Endothelial cell (in vitro differentiated cells): ENCODE results near the gene PLCXD1. TPM values are rescaled to one million over a fixed set of nuclear protein-coding genes. Genes with fewer than 3 reads are reported as not detected.

ENCODE experiments used
- DNase-seq: peaks from one replicate; pipeline ENCODE4 v3.0.0; 2021; ENCODE audit warnings: low spot score
- H3K27ac Mint-ChIP-seq: one replicate; pipeline ENCODE4 v1.8.0; 2021; ENCODE audit warnings: mixed read lengths, inconsistent platforms; ENCODE audit not compliant: unreplicated experiment
- H3K27me3 Mint-ChIP-seq: one replicate; pipeline ENCODE4 v1.8.0; 2021; ENCODE audit warnings: mild to moderate bottlenecking, moderate library complexity, mixed read lengths, inconsistent platforms; ENCODE audit not compliant: unreplicated experiment
- H3K36me3 Mint-ChIP-seq: one replicate; pipeline ENCODE4 v1.8.0; 2021; ENCODE audit warnings: mild to moderate bottlenecking, low read depth, mixed read lengths, inconsistent platforms; ENCODE audit not compliant: unreplicated experiment
- H3K4me1 Mint-ChIP-seq: one replicate; pipeline ENCODE4 v1.8.0; 2021; ENCODE audit warnings: mild to moderate bottlenecking, mixed read lengths, inconsistent platforms; ENCODE audit not compliant: unreplicated experiment
- H3K4me3 Mint-ChIP-seq: one replicate; pipeline ENCODE4 v1.8.0; 2021; ENCODE audit warnings: mild to moderate bottlenecking, mixed read lengths, inconsistent platforms; ENCODE audit not compliant: unreplicated experiment
- H3K9me3 Mint-ChIP-seq: one replicate; pipeline ENCODE4 v1.8.0; 2021; ENCODE audit warnings: mixed read lengths, inconsistent platforms; ENCODE audit not compliant: unreplicated experiment
- total RNA-seq: library from RNA; stranded (reverse); fragmentation: NEBNext Ultra II Directional; extraction: Animal tissue kit (Norgen Biotek cat#: 25700); gene quantifications from one replicate; pipeline ENCODE4 v1.2.1, GENCODE V29; 2021; ENCODE audit not compliant: unreplicated experiment
- TF ChIP-seq, protein P1 (sequence below): fragments of 200-600 bp; sonication (generic); IDR thresholded peaks from one replicate; pipeline ENCODE4 v1.5.0; 2021; ENCODE audit warnings: antibody characterized with exemption; ENCODE audit not compliant: unreplicated experiment

The PLCXD1 gene
- total RNA-seq, 1 donor from 2014 or later = 21.7 TPM

DNA sequence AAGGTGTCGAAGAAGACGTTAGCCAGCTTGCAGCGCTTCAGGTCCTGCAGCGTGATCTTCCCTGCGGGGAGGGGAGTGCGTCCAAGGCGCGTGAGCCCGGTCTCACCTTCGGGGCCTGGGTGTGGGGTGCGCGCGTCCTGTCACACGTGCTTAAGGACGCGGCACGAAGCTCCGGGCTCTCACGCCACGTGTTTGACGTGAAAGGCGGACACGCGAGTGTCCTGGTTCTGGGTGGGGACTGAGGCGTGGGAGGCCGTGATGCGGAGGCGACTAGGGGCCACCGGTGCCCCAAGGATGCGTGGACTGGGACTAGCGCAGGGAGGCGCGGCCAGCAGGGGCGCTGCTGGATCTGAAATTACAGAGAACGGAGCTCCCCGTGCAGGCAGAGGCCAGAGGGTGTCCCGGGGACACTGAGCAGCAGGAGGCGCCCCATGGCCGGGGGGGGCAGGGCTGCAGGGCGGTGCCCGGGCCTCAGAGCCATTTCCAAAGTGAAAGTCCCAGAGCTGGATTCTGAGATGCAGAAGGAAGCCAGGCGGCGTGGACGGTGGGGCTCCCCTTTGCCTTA, 57.7 kb downstream of the PLCXD1 start:
- DNase-seq = no peak
- H3K9me3 Mint-ChIP-seq = peaks cover 4% of the 10 kb centered on the region
- H3K36me3 Mint-ChIP-seq = peaks cover 27% of the 10 kb centered on the region
- peaks cover 7% of the 10 kb centered on the region for H3K4me1 Mint-ChIP-seq
- peaks cover 22% of the 10 kb centered on the region for H3K27me3 Mint-ChIP-seq
- TF ChIP-seq, protein P1, sequence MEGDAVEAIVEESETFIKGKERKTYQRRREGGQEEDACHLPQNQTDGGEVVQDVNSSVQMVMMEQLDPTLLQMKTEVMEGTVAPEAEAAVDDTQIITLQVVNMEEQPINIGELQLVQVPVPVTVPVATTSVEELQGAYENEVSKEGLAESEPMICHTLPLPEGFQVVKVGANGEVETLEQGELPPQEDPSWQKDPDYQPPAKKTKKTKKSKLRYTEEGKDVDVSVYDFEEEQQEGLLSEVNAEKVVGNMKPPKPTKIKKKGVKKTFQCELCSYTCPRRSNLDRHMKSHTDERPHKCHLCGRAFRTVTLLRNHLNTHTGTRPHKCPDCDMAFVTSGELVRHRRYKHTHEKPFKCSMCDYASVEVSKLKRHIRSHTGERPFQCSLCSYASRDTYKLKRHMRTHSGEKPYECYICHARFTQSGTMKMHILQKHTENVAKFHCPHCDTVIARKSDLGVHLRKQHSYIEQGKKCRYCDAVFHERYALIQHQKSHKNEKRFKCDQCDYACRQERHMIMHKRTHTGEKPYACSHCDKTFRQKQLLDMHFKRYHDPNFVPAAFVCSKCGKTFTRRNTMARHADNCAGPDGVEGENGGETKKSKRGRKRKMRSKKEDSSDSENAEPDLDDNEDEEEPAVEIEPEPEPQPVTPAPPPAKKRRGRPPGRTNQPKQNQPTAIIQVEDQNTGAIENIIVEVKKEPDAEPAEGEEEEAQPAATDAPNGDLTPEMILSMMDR = no peak
- H3K27ac Mint-ChIP-seq = no peak overlapping the region
- H3K4me3 Mint-ChIP-seq = no peak overlapping the region

DNA sequence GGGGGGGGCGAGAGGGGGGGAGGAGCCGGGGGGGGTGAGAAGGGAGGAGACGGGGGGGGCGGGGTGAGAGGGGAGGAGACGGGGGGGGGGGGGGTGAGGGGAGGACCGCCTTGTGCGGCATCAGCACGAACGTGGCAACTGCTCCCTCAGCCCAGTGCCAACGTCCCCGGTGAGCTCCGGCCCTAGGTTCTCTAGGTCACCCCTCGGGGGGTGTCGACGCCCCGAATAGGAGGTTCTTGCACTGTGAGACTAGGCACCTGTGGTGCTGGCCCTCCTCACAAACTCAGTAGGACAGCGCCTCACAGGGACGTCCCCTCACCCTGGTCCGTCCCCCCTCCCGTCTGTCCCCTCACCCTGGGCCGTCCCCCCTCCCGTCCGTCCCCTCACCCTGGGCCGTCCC, 58.9 kb downstream of the PLCXD1 start:
- peaks cover 22% of the 10 kb centered on the region for H3K27me3 Mint-ChIP-seq
- H3K36me3 Mint-ChIP-seq = peaks cover 27% of the 10 kb centered on the region
- peaks cover 7% of the 10 kb centered on the region for H3K4me1 Mint-ChIP-seq
- TF ChIP-seq, protein P1 = no peak
- H3K27ac Mint-ChIP-seq = no peak overlapping the region
- peaks cover 4% of the 10 kb centered on the region for H3K9me3 Mint-ChIP-seq
- DNase-seq = no peak
- no peak overlapping the region for H3K4me3 Mint-ChIP-seq

DNA sequence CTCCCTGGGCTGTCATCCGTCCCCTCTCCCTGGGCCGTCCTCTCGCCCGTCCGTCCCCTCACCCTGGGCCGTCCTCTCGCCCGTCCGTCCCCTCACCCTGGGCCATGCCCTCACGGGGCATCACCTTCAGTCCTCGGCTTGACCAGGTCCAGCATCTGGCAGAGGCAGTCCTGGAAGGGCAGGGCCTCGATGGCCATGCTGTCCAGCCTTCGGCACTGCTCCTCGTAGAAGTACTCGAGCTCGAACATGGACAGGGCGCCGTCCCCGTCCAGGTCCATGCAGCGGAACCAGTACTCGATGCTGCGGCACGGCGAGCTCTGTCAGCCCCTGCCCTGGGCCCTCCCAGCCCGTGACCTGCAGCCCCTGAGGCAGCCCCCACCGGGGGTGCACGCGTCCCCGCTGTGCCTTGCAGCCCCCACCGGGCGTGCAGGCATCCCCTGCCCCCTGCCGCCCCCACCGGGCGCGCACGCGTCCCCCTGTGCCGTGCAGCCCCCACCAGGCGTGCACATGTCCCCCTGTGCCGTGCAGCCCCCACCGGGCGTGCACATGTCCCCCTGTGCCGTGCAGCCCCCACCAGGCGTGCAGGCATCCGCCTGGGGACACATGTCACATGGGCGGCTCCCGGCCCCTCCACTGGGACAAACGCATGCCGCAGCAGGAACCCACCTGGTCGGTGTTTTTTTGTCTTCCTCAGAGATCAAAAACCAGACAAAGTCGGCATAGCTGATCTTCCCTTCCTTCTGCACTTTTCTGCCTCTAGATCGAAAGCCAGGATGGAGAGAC, 59.7 kb downstream of the PLCXD1 start:
- Mint-ChIP-seq H3K27ac (no peak overlapping the region), H3K9me3 (peaks cover 4% of the 10 kb centered on the region), H3K4me3 (no peak overlapping the region), H3K27me3 (peaks cover 22% of the 10 kb centered on the region), H3K4me1 (peaks cover 7% of the 10 kb centered on the region), H3K36me3 (peaks cover 27% of the 10 kb centered on the region)
- TF ChIP-seq, protein P1 = no peak
- no peak for DNase-seq

DNA sequence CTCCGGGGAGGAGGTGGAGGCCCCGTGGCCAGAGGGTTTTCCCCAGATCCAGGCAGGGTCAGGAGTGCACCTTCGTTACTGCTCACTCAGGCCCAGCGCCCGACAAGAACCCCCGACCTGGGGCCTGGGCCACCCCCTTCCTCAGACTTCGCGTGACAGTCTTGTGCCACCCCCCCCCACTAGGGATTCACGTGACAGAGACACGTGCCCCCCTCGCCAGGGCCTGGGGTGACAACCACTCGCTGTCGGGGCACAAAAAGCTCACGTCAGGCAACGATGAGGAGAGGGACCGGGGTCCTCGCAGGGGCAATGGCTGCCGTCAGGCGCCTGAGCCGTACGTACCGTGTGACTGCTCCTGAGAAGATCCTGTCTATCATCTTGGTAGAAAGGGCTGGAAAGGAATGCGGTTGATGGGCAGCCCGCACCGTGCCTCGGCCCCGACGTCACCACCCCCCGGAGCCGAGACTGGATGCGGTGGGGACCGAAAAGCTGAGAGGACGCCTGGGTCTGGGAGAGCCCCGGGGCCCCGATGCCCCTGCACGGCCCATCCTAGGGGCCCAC, 60.4 kb downstream of the PLCXD1 start:
- peak overlapping the region; percentile 82 for H3K4me3 Mint-ChIP-seq
- peaks cover 1% of the 10 kb centered on the region for H3K4me1 Mint-ChIP-seq
- no peak for DNase-seq
- peaks cover 17% of the 10 kb centered on the region for H3K27me3 Mint-ChIP-seq
- TF ChIP-seq, protein P1 = no peak
- peaks cover 4% of the 10 kb centered on the region for H3K9me3 Mint-ChIP-seq
- H3K27ac Mint-ChIP-seq = peak overlapping the region; percentile 36
- H3K36me3 Mint-ChIP-seq = peaks cover 21% of the 10 kb centered on the region

DNA sequence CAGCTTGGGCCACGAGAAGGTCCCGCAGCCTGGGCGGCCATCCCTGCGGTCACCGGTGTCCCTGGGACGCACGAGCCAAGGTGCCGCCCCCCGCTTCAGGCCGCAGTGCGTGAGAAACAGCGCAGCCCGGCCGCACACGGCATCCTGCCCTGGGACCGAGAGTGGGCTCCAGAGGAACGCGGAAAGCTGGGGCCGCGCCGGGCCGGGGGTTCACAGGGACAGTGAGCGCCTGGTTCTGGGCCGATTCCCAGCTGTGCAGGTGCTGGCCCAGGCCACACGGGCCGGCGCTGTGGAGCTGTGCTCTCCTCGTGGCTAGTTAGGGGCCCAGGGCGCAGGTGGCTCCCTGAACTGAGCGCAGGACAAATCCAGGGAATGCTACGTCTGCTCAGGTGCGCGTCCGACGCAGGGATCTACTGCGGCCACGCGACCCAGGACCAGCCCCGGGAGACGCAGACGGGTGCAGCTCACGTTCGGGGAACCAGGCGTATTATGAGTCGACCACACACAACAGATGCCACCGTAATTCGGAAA, 63.3 kb downstream of the PLCXD1 start:
- Mint-ChIP-seq H3K4me3 (no peak overlapping the region), H3K9me3 (peaks cover 4% of the 10 kb centered on the region), H3K4me1 (peaks cover 4% of the 10 kb centered on the region), H3K36me3 (peaks cover 21% of the 10 kb centered on the region), H3K27ac (no peak overlapping the region), H3K27me3 (peaks cover 11% of the 10 kb centered on the region)
- DNase-seq = no peak
- TF ChIP-seq, protein P1 = no peak
